OCI-LY1 (cell line): Measurements from ENCODE around the gene EIF2B2.

Experiments used
- H2AFZ ChIP-seq: fragments of 200-600 bp; sonication (generic), shearing (Covaris generic); 2 replicates; pipeline ENCODE4 v1.6.0; 2014; ENCODE audit warnings: antibody characterized with exemption, mild to moderate bottlenecking, low read length
- H3F3A ChIP-seq: fragments of 200-600 bp; sonication (generic), shearing (Covaris generic); 2 replicates; pipeline ENCODE4 v1.6.0; 2014; ENCODE audit warnings: mild to moderate bottlenecking, antibody characterized with exemption, low read length, moderate library complexity; ENCODE audit not compliant: insufficient read depth
- H3K27ac ChIP-seq: fragments of 200-600 bp; sonication (generic); 2 replicates; pipeline ENCODE4 v1.5.1; 2014; ENCODE audit warnings: low read length, mixed run types, mild to moderate bottlenecking, low read depth; ENCODE audit not compliant: poor library complexity, severe bottlenecking
- H3K27me3 ChIP-seq: fragments of 200-600 bp; sonication (generic); 2 replicates; pipeline ENCODE4 v1.6.0; 2014; ENCODE audit warnings: antibody characterized with exemption, mild to moderate bottlenecking, low read length, moderate library complexity; ENCODE audit not compliant: insufficient read depth
- H3K36me3 ChIP-seq: fragments of 200-600 bp; sonication (generic); 2 replicates; pipeline ENCODE4 v1.6.1; 2014; ENCODE audit warnings: mild to moderate bottlenecking, antibody characterized with exemption, low read length, moderate library complexity, mixed read lengths; ENCODE audit not compliant: insufficient read depth
- H3K4me1 ChIP-seq: fragments of 200-600 bp; sonication (generic); 2 replicates; pipeline ENCODE4 v1.5.1; 2014; ENCODE audit warnings: mild to moderate bottlenecking, low read length, moderate library complexity; ENCODE audit not compliant: insufficient read depth, severe bottlenecking
- H3K4me2 ChIP-seq: fragments of 200-600 bp; sonication (generic), shearing (Covaris generic); 2 replicates; pipeline ENCODE4 v1.6.1; 2014; ENCODE audit warnings: low read length
- H3K4me3 ChIP-seq: fragments of 200-600 bp; sonication (generic); 2 replicates; pipeline ENCODE4 v1.5.1; 2014; ENCODE audit warnings: low read length, low read depth, mild to moderate bottlenecking, mixed read lengths; ENCODE audit not compliant: poor library complexity, severe bottlenecking
- H3K79me2 ChIP-seq: fragments of 200-600 bp; shearing (Covaris generic); 2 replicates; pipeline ENCODE4 v1.6.1; 2016; ENCODE audit warnings: mixed run types, low read length, mixed read lengths; ENCODE audit not compliant: insufficient read depth
- H3K9ac ChIP-seq: fragments of 200-600 bp; sonication (generic), shearing (Covaris generic); 2 replicates; pipeline ENCODE4 v1.6.1; 2014; ENCODE audit warnings: mild to moderate bottlenecking, low read length, mixed read lengths
- H3K9me2 ChIP-seq: fragments of 200-600 bp; sonication (generic), shearing (Covaris generic); 2 replicates; pipeline ENCODE4 v1.6.1; 2014; ENCODE audit warnings: low read depth, mild to moderate bottlenecking, low read length, mixed read lengths
- H3K9me3 ChIP-seq: fragments of 200-600 bp; shearing (Covaris generic); 2 replicates; pipeline ENCODE4 v1.6.1; 2014; ENCODE audit warnings: low read length, mixed read lengths
- H4K20me1 ChIP-seq: fragments of 200-600 bp; sonication (generic), shearing (Covaris generic); 2 replicates; pipeline ENCODE4 v1.6.0; 2016; ENCODE audit warnings: mild to moderate bottlenecking, low read length; ENCODE audit not compliant: insufficient read depth
- EZH2 ChIP-seq: fragments of 200-600 bp; sonication (generic), shearing (Covaris generic); IDR thresholded peaks from 2 replicates; pipeline ENCODE4 v1.8.0; 2017; ENCODE audit warnings: borderline replicate concordance, mixed run types, mild to moderate bottlenecking, antibody characterized with exemption, low read length, moderate library complexity, mixed read lengths
- TF ChIP-seq, protein P1 (sequence below): fragments of 200-600 bp; sonication (generic), shearing (Covaris generic); IDR thresholded peaks from 2 replicates; pipeline ENCODE4 v1.5.1; 2017; ENCODE audit warnings: mild to moderate bottlenecking, antibody characterized with exemption, low read length, moderate library complexity, mixed read lengths

The EIF2B2 gene

DNA sequence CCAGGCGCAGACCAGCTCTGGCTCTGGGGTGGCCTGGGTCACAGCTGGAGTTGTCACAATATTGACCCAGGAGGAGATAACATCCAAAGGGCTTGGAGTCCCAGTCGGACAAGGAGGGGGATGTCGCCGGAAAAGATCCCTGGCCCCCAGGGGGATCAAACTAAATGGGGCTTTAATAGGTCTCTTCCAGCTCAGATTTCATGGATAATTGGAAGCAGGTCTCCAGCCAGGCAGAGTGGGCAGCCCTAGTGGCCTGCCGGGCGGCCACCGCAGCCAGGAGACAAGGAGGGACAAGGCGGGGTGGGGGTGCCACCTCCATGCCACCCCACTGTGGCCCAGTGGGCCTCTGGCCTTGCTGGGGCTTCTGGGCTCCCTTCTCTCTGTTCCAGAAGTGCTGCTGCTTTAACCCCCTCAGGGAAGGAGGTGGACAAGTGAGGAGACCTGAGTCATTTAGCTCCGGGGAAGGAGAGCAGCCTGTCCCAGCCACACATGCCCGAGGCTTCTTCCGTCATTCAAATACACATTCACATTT is 24.2 kb upstream of the EIF2B2 start:
- H3K9ac ChIP-seq = no peak overlapping the region
- no peak overlapping the region for H3K27ac ChIP-seq
- H3K79me2 ChIP-seq = no peaks in the 10 kb centered on the region

DNA sequence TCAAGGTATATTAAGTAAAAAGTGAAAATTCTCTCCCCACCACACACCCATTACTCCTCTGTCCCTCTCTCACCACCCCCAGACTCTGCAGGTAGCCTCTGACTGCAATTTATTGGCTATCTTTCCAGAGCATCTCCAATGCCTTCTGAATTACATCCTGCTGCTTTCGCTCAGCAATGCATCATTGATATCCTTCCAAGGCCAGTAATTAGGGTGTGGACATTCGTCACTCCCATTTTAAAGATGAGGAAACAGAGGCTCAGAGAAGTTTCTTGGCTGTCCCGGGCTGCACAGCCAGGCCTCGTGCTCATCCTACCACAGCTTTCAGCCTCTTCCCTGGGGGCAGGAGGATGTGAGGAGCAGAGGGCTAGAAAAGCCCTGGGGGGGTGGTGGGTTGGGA is 23.7 kb upstream of the EIF2B2 start:
- no peak overlapping the region for H2AFZ ChIP-seq
- no peaks in the 10 kb centered on the region for H3K79me2 ChIP-seq
- H3K4me3 ChIP-seq = no peak overlapping the region
- H3K9me3 ChIP-seq = no peaks in the 10 kb centered on the region
- no peak overlapping the region for H3K4me2 ChIP-seq
- no peak for TF ChIP-seq EZH2
- TF ChIP-seq, protein P1, sequence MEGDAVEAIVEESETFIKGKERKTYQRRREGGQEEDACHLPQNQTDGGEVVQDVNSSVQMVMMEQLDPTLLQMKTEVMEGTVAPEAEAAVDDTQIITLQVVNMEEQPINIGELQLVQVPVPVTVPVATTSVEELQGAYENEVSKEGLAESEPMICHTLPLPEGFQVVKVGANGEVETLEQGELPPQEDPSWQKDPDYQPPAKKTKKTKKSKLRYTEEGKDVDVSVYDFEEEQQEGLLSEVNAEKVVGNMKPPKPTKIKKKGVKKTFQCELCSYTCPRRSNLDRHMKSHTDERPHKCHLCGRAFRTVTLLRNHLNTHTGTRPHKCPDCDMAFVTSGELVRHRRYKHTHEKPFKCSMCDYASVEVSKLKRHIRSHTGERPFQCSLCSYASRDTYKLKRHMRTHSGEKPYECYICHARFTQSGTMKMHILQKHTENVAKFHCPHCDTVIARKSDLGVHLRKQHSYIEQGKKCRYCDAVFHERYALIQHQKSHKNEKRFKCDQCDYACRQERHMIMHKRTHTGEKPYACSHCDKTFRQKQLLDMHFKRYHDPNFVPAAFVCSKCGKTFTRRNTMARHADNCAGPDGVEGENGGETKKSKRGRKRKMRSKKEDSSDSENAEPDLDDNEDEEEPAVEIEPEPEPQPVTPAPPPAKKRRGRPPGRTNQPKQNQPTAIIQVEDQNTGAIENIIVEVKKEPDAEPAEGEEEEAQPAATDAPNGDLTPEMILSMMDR = no peak
- no peak overlapping the region for H3K27ac ChIP-seq
- H3K9ac ChIP-seq = no peak overlapping the region
- no peaks in the 10 kb centered on the region for H3K9me2 ChIP-seq
- H3K27me3 ChIP-seq = peaks cover 6% of the 10 kb centered on the region; the same call in 1 of the 2 replicates
- no peaks in the 10 kb centered on the region for H3K36me3 ChIP-seq
- H4K20me1 ChIP-seq = no peaks in the 10 kb centered on the region
- H3F3A ChIP-seq = no peaks in the 10 kb centered on the region
- no peaks in the 10 kb centered on the region for H3K4me1 ChIP-seq

More for the DNA sequence above, 24.2 kb upstream of the EIF2B2 start:
- no peaks in the 10 kb centered on the region for H3K36me3 ChIP-seq
- no peak overlapping the region for H2AFZ ChIP-seq
- H3K9me3 ChIP-seq = no peaks in the 10 kb centered on the region
- H3F3A ChIP-seq = no peaks in the 10 kb centered on the region
- H3K9me2 ChIP-seq = no peaks in the 10 kb centered on the region
- H4K20me1 ChIP-seq = no peaks in the 10 kb centered on the region
- no peaks in the 10 kb centered on the region for H3K4me1 ChIP-seq
- no peak overlapping the region for H3K4me2 ChIP-seq
- no peak for TF ChIP-seq EZH2
- TF ChIP-seq, protein P1 = no peak
- H3K4me3 ChIP-seq = no peak overlapping the region
- H3K27me3 ChIP-seq = peaks cover 6% of the 10 kb centered on the region; the same call in 1 of the 2 replicates

DNA sequence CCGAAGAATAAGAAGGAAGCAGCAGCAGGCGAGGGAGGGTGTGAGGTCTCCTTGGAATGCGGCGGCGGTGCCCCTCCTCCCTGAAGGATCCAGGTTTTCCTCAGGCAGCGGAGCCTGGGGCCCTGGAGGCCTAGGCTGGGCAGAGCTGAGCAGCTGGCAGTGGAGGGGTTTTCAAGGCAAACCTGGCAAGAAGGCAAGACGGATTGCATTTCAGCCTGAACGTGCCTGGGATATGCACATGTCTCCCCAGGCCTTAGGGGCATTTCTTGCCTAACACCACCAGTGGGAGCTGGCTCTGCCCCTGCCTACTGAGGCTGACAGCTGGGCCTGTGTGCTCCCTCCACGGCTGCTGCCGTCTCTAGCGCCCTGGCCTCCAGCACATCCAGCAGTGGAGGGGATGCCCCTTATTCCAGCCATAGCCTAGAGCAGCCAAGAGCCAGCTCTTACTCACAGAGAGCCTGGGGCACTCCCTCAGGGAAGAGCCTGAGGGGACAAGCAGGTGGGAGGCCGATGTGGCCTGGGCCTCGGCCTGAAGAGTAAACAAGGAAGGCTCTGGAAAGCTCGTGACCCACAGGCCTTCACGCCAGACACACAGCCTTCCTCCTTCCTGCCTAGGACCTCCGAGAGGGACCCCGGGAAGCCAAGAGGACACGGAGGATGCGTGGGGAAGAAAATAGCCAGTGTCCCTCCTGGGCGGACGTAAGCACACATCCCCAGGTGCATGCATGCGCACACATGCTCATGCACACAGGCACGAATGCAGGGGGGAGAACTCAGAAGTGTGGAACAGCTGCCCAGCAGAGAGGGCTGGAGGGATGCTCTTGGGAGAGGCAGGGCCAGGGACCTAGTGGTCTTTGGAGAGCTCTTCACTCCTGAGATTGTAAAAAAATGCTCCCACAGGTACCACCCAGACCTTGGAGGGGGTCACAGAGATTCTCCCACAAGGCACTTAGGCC is 23.0 kb upstream of the EIF2B2 start:
- H3K79me2 ChIP-seq = no peaks in the 10 kb centered on the region
- peaks cover 6% of the 10 kb centered on the region; the same call in 1 of the 2 replicates for H3K27me3 ChIP-seq
- no peak overlapping the region for H2AFZ ChIP-seq
- no peak overlapping the region for H3K27ac ChIP-seq
- no peak overlapping the region for H3K4me2 ChIP-seq
- H4K20me1 ChIP-seq = no peaks in the 10 kb centered on the region
- no peaks in the 10 kb centered on the region for H3K4me1 ChIP-seq
- H3K9ac ChIP-seq = no peak overlapping the region
- H3K9me2 ChIP-seq = no peaks in the 10 kb centered on the region
- no peaks in the 10 kb centered on the region for H3K36me3 ChIP-seq
- H3K4me3 ChIP-seq = no peak overlapping the region
- H3F3A ChIP-seq = no peaks in the 10 kb centered on the region
- no peaks in the 10 kb centered on the region for H3K9me3 ChIP-seq
- no peak for TF ChIP-seq EZH2
- TF ChIP-seq, protein P1 = no peak
